ENCODE measurements around the gene ACAN. TPM values are rescaled to one million over a fixed set of nuclear protein-coding genes. Genes with fewer than 3 reads are reported as not detected.

ACAN gene
- total RNA-seq, 1 experiment from 2014 or later: 0.50 TPM

DNA sequence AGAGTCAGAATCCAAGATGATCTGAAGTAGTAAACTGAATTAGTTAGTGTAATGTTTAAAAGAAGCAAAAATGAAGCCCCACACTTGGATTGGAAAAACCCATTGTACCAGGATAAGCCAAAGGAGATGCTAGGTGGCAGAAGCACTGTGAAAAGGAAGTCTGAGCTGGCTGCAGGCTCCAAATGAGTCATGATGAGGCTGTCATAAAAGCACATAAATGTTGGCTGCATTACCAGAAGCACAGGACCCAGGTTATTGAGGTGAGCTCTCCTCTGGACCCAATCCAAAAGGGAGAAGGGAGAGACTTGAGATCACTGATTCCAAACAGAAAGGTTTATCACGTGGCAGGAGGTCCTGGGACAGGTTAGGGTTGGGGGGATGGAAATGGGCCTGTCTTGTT lies 3.2 kb upstream of the ACAN start:
- peaks cover 0 to 2% (median 0%) of the 10 kb centered on the region in 3 experiments; a peak in 2 of 7 replicates for H3K36me3 Mint-ChIP-seq (ENCODE audit: insufficient read depth in 1 of 3, low read depth in 3 of 3)
- H3K23ac ChIP-seq (ENCODE audit: insufficient read length, low read depth, low read length): no peak overlapping the region

More for the DNA sequence above, 3.2 kb upstream of the ACAN start:
- no peak overlapping the region for H3K56ac ChIP-seq (ENCODE audit: insufficient read length, low read depth, low read length)
- H3K23me2 ChIP-seq (ENCODE audit: insufficient read length, low read depth, low read length, poor library complexity, severe bottlenecking): peaks cover 11% of the 10 kb centered on the region
- Mint-ChIP-seq H3K4me1 (peaks cover 2 to 15% of the 10 kb centered on the region in 2 experiments; a peak in 3 of 4 replicates), H3K4me3 (no peak overlapping the region), H3K27ac (no peak overlapping the region), H3K9me3 (peaks cover 0 to 2% of the 10 kb centered on the region in 2 experiments; a peak in 1 of 5 replicates), H3K27me3 (ENCODE audit: low read depth) (peaks cover 84% of the 10 kb centered on the region)
- H3K9ac ChIP-seq (ENCODE audit: extremely low read depth, insufficient read length, low read length): no peak overlapping the region
- H2AK5ac ChIP-seq (ENCODE audit: insufficient read length, low read length): no peak overlapping the region
- no peak overlapping the region for H3K14ac ChIP-seq (ENCODE audit: insufficient read depth, low read length)
- H4K8ac ChIP-seq (replicated peaks; ENCODE audit: insufficient read length, low read depth, low read length): no peak overlapping the region
- no peak overlapping the region for H3K18ac ChIP-seq (ENCODE audit: insufficient read length, low read depth, low read length)
- no peak for DNase-seq
- no peak overlapping the region for H2AFZ ChIP-seq (ENCODE audit: low read length)
- no peaks in the 10 kb centered on the region for H4K20me1 ChIP-seq (ENCODE audit: control insufficient read depth, insufficient read depth, insufficient read length)
- no CpG with 5 or more reads among the region's 1 CpG for WGBS (ENCODE audit: extremely low coverage, insufficient read length, low lambda C conversion rate)
- H2BK12ac ChIP-seq (ENCODE audit: insufficient read length, low read depth, low read length): no peak overlapping the region
- H2BK5ac ChIP-seq (ENCODE audit: insufficient read length, low read length): no peak overlapping the region
- H3K79me2 ChIP-seq (ENCODE audit: insufficient read depth, low read length): no peaks in the 10 kb centered on the region
- no peak overlapping the region for H3K27ac ChIP-seq (ENCODE audit: insufficient read length, low read depth, low read length)
- TF ChIP-seq, protein P1, sequence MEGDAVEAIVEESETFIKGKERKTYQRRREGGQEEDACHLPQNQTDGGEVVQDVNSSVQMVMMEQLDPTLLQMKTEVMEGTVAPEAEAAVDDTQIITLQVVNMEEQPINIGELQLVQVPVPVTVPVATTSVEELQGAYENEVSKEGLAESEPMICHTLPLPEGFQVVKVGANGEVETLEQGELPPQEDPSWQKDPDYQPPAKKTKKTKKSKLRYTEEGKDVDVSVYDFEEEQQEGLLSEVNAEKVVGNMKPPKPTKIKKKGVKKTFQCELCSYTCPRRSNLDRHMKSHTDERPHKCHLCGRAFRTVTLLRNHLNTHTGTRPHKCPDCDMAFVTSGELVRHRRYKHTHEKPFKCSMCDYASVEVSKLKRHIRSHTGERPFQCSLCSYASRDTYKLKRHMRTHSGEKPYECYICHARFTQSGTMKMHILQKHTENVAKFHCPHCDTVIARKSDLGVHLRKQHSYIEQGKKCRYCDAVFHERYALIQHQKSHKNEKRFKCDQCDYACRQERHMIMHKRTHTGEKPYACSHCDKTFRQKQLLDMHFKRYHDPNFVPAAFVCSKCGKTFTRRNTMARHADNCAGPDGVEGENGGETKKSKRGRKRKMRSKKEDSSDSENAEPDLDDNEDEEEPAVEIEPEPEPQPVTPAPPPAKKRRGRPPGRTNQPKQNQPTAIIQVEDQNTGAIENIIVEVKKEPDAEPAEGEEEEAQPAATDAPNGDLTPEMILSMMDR (conservative IDR thresholded peaks at IDR 0.05): no peak
- no peak overlapping the region for H3K4ac ChIP-seq (ENCODE audit: low read depth, low read length)
- no peaks in the 10 kb centered on the region for H3K9me3 ChIP-seq (ENCODE audit: control insufficient read depth, low read depth, low read length)
- H2BK120ac ChIP-seq (ENCODE audit: low read depth, low read length, poor library complexity, severe bottlenecking): no peak overlapping the region
- no peak overlapping the region for H2BK20ac ChIP-seq (ENCODE audit: low read depth, low read length, poor library complexity, severe bottlenecking)
- no peak overlapping the region for H3T11ph ChIP-seq (ENCODE audit: low read length)
- H4K91ac ChIP-seq (ENCODE audit: insufficient read length, low read depth, low read length): no peak overlapping the region
- peaks cover 32% of the 10 kb centered on the region for H3K27me3 ChIP-seq (ENCODE audit: insufficient read depth, low read length)
- H4K5ac ChIP-seq (ENCODE audit: insufficient read length, low read depth, low read length): no peak overlapping the region
- no peak overlapping the region for H2BK15ac ChIP-seq (ENCODE audit: low read depth, low read length)
- H3K4me1 ChIP-seq (ENCODE audit: insufficient read depth, low read length): no peaks in the 10 kb centered on the region
- no peaks in the 10 kb centered on the region for H3K79me1 ChIP-seq (ENCODE audit: insufficient read depth, low read depth, low read length, poor library complexity, severe bottlenecking)
- no peak overlapping the region for H3K4me2 ChIP-seq (ENCODE audit: insufficient read depth, insufficient read length, low read length)
